Measurements from ENCODE around the gene TCF7.

GRCh38 chr5:134149571-134150303 is 35.3 kb downstream of the TCF7 start:
- TF ChIP-seq, protein P1, sequence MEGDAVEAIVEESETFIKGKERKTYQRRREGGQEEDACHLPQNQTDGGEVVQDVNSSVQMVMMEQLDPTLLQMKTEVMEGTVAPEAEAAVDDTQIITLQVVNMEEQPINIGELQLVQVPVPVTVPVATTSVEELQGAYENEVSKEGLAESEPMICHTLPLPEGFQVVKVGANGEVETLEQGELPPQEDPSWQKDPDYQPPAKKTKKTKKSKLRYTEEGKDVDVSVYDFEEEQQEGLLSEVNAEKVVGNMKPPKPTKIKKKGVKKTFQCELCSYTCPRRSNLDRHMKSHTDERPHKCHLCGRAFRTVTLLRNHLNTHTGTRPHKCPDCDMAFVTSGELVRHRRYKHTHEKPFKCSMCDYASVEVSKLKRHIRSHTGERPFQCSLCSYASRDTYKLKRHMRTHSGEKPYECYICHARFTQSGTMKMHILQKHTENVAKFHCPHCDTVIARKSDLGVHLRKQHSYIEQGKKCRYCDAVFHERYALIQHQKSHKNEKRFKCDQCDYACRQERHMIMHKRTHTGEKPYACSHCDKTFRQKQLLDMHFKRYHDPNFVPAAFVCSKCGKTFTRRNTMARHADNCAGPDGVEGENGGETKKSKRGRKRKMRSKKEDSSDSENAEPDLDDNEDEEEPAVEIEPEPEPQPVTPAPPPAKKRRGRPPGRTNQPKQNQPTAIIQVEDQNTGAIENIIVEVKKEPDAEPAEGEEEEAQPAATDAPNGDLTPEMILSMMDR (IDR thresholded peaks at IDR 0.05), result no peak
- TF ChIP-seq POLR2A (IDR thresholded peaks at IDR 0.05), result no peak
